HG03469 (cell line): ENCODE results near the gene FYB2.

Source experiments
- ATAC-seq: cut with Tn5 transposase; IDR thresholded peaks from one replicate; pipeline ENCODE4 v1.9.1; 2021; ENCODE audit warnings: mild to moderate bottlenecking, moderate library complexity, moderate number of reproducible peaks; ENCODE audit not compliant: unreplicated experiment

Gene FYB2

GRCh38 chr1:56719171-56719570, 100.0 kb downstream of the FYB2 start:
- ATAC-seq, result no peak

DNA sequence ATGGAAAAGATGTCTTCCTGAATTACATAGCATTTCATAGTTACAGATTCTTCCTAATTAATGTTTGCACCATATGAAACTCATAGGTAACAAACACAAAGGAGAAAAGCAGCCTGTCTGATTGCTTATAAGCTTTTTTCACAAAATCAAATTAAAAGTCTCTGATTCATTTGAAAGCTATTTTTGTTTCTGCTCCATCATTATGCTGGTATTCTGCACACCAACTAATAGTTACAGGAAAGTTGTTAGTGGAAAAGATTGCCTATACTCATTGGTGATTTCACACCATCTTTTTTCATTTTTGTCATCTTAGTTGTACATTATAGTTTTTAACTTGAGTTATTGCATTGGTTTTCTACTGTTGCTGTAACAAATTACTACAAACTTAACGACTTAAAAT, 104.0 kb downstream of the FYB2 start:
- ATAC-seq, result no peak

DNA sequence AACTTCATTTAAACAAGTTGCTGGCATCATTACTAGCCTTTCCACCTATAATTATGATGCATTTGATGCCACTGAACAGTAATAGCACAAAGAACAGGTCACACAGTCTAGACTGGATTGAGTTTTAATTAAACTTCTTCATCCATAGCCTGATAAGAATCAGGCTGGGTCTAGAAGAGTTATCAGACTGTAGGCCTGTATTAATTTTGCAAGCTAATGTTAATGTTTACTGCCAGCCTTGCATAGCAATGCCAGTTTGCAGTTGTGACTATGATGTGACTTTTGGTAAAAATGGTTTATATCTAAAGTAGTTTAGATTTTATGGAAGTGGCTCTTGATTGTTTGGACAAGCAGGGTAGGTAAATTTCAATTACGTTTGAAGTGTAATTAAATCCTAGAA, 106.1 kb downstream of the FYB2 start:
- ATAC-seq, result no peak

GRCh38 chr1:56712150-56712549, 107.1 kb downstream of the FYB2 start:
- ATAC-seq, result no peak

- no peak for ATAC-seq
Measured at GRCh38 chr1:56710646-56711045, 108.6 kb downstream of the FYB2 start.

GRCh38 chr1:56709995-56710394, 109.2 kb downstream of the FYB2 start:
- ATAC-seq, result no peak

- no peak for ATAC-seq
Measured at GRCh38 chr1:56709269-56709880, 109.8 kb downstream of the FYB2 start.

GRCh38 chr1:56707379-56707778, 111.8 kb downstream of the FYB2 start:
- ATAC-seq, result no peak

DNA sequence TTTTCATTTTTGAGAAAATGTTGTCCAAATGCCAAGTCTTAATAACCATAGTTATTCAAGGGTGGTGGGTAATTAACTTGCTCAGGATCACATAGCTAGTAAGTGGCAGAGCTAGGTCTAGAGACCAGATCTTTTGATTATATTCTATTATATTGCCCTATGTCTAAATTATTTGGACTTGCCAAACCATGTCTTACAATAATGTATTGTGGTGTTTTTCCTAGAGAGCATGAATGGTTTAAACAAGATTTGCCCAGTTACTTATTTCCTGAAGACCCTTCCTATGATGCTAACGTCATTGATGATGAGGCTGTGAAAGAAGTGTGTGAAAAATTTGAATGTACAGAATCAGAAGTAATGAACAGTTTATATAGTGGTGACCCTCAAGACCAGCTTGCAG, 115.5 kb downstream of the FYB2 start:
- ATAC-seq, result no peak

- ATAC-seq, result no peak
Measured at GRCh38 chr1:56696663-56697062, 122.5 kb downstream of the FYB2 start.

- no peak for ATAC-seq
Measured at GRCh38 chr1:56688522-56689026, 130.6 kb downstream of the FYB2 start.

DNA sequence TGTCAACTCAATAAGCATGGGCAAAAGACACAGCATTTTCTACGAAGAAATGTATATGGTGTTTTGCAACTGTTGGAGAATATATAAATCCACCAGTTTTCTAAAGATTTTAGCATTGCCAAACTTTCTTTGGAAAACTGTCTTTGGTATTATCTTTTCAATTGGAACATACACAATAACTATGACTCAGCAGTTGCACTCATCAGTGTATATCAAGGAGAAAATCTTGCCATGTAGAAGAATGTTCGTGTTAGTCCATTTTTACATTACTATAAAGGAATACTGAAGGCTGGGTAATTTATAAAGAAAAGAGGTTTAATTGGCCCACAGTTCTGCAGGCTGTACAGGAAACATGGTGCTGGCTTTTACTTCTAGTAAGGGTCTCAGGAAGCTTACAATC, 133.0 kb downstream of the FYB2 start:
- ATAC-seq, result no peak

DNA sequence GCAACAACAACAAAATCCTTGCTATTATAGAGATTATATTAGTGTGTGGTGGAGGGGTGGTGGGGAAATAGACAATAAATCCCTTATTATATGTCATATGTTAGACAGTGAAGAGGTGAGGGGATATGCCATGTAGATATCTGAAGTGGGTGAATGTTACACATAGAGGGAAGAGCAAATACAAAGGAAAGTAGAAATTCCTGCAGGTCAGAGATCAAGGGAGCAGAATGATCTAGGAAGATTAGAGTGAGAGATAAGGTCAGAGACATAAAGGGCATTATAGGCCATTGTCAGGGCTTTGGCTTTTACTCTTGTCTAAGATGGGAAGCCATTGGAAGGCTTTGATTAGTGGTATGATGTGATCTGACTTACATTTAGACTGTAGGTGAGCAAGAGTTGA, 135.6 kb downstream of the FYB2 start:
- ATAC-seq, result no peak

DNA sequence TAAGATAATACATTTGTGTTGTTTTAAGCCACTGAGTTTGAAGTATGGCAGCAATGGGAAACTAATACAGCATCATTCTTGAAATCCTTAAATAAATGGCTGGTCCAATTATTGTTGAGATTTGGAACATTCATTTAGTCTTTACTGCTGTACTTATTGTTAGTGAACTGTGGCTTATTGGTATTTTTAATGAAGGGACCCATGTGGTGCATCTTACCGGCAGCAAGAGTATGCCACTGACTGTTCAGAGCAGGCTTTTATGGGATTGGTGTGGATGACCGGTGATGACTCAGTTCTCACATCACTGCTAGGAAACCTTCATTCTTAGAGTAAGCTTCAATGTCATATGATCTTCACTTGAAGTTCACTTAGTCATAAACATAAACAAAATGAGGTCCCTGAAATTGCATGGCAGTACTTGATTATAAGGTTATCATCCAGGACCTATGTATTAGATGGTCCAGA, 142.6 kb downstream of the FYB2 start:
- no peak for ATAC-seq

DNA sequence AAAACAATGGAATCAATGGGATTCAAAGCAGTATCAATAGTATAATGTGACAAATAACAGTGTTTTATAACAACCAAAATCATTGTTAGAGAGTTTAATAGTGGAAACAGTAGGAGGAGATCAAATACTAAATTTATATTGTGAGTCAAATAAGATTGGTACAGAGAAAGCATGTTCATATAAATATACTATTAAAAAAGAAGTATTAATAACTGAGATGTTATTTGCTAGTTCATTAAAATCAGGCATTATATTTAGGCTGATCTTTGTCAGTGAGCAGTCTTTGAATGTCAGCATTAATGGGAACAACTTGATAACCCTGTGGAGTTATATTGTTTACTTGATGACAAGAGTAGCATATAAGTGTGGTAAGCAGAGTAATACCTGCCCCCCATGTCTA, 143.4 kb downstream of the FYB2 start:
- no peak for ATAC-seq

- ATAC-seq, result no peak
Measured at GRCh38 chr1:56672579-56672978, 146.6 kb downstream of the FYB2 start.

DNA sequence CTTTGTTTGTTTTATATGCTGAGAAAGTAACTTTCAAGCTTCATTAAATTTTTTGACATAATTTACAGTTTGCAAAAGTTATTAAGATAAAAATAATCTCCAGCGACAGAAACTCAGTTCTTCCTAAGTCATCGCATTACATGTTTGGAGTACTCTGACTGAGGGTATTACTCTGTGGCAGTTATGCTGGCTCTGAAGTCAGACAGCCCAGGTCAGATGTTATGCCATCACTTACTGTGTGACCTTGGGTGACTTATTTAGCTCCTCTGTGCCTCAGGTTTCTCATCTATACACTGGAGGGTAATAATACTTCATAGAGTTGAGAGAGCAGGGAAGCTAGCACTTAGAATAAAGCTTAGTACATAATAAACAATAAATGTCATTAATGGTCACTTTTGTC, 147.7 kb downstream of the FYB2 start:
- no peak for ATAC-seq

DNA sequence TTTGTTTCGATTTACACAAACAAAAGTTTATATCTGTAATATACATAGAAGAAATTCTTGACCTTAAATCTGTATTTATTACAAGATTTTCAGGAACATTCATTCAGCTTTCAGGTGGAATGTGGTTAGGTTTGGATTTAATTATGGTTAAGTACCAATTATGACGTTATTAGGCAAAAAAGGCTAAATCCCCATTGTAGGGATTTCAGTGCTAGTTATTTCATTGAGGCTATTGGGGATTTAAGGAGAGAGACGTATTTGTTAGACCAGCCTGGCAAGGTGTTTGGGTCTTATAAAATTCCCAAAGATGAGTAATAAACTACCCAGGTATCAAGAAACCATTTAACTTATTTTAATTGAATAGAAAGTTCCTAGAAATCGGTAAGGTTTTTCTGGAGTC, 148.1 kb downstream of the FYB2 start:
- no peak for ATAC-seq

GRCh38 chr1:56670350-56670749, 148.9 kb downstream of the FYB2 start:
- no peak for ATAC-seq
